BJ (cell line): ENCODE results near the gene PTPN21. TPM values are rescaled to one million over a fixed set of nuclear protein-coding genes. Genes with fewer than 3 reads are reported as not detected.

Experiments
- CTCF ChIA-PET: fragments of 350-600 bp; formaldehyde crosslinking; extraction: SDS; loops from one replicate; lab custom pipeline; 2021; ENCODE audit warnings: antibody characterized with exemption, inconsistent platforms; lab: Yijun Ruan, JAX
- POLR2A ChIA-PET: fragments of 300-600 bp; sonication (Branson Sonifier 250); formaldehyde crosslinking; extraction: SDS; loops from one replicate; lab custom pipeline; 2021; ENCODE audit warnings: antibody characterized with exemption; lab: Charles Lee
- DNase-seq: peaks from one replicate; pipeline ENCODE4 v3.0.0-alpha.2; 2011; ENCODE audit warnings: low read depth
- H3K27me3 ChIP-seq: 2 replicates; pipeline ENCODE4 v1.6.0; 2011; ENCODE audit warnings: low read length; ENCODE audit not compliant: control insufficient read depth, insufficient read depth
- H3K36me3 ChIP-seq: 2 replicates; pipeline ENCODE4 v1.5.1; 2011; ENCODE audit warnings: low read length; ENCODE audit not compliant: control insufficient read depth, insufficient read depth
- H3K4me3 ChIP-seq: 2 replicates; pipeline ENCODE4 v1.5.1; 2011; ENCODE audit warnings: low read depth, mild to moderate bottlenecking, control low read depth, low read length
- CTCF ChIP-seq: IDR thresholded peaks from 2 replicates; pipeline ENCODE4 v1.5.1; 2011; ENCODE audit warnings: low read depth, mild to moderate bottlenecking, control low read depth, inconsistent platforms, low read length, moderate library complexity; ENCODE audit not compliant: insufficient read depth
- polyA plus RNA-seq: library from polyadenylated mRNA; depleted of rRNA; stranded (reverse); fragments of >200 nt; gene quantifications from 2 replicates; pipeline ENCODE4 v1.2.3, GENCODE V29; 2011

Gene PTPN21
- polyA plus RNA-seq, 1 experiment = 9.1 TPM

DNA sequence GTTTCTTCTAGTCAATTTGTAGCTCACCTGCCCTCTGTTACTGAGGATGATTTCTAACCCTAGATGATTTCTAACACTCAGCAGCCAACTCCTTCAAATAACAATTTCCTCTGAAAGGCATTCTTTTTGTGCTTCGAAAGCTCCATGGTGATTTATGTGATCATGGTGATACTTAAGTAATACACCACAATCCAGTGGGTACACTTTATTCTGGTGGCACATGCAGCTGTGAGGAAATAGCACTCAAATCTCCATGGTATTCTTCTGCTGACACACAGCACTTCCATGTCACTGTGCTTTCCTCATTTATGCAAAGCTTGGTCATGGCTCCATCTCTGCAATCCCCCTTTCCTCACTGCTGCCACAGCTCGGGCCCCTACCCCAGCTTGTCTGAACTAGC is 73.7 kb downstream of the PTPN21 start:
- DNase-seq = no peak
- H3K27me3 ChIP-seq = no peaks in the 10 kb centered on the region
- POLR2A ChIA-PET = interaction anchor here (0.5 to 0.6 kb wide), 3 partner anchors 10 to 101 kb away, joined by 3 read pairs; no protein-coding TSS in a partner anchor
- H3K4me3 ChIP-seq = no peak overlapping the region
- CTCF ChIA-PET = interaction anchor here (0.5 to 1.9 kb wide), 3 partner anchors 12 to 531 kb away, joined by 5 to 7 read pairs (median 5); no protein-coding TSS in a partner anchor
- TF ChIP-seq CTCF = no peak
- peaks cover 16% of the 10 kb centered on the region for H3K36me3 ChIP-seq

GRCh38 chr14:88479574-88479987 is 75.2 kb downstream of the PTPN21 start:
- ChIA-PET POLR2A (no interaction called here), CTCF (interaction anchor here (1.9 kb wide), 1 partner anchor 14 kb away, joined by 7 read pairs; no protein-coding TSS in a partner anchor)
- no peak for DNase-seq
- H3K36me3 ChIP-seq = peaks cover 15% of the 10 kb centered on the region
- no peak overlapping the region for H3K4me3 ChIP-seq
- H3K27me3 ChIP-seq = no peaks in the 10 kb centered on the region
- no peak for TF ChIP-seq CTCF

- no peak overlapping the region for H3K4me3 ChIP-seq
- no peak for DNase-seq
- CTCF ChIA-PET = interaction anchor here (1.7 kb wide), 1 partner anchor 10 kb away, joined by 4 read pairs; no protein-coding TSS in a partner anchor
- H3K27me3 ChIP-seq = no peaks in the 10 kb centered on the region
- H3K36me3 ChIP-seq = peaks cover 15% of the 10 kb centered on the region
- POLR2A ChIA-PET = no interaction called here
- no peak for TF ChIP-seq CTCF
These were observed 75.9 kb downstream of the PTPN21 start for GRCh38 chr14:88478931-88479330.

DNA sequence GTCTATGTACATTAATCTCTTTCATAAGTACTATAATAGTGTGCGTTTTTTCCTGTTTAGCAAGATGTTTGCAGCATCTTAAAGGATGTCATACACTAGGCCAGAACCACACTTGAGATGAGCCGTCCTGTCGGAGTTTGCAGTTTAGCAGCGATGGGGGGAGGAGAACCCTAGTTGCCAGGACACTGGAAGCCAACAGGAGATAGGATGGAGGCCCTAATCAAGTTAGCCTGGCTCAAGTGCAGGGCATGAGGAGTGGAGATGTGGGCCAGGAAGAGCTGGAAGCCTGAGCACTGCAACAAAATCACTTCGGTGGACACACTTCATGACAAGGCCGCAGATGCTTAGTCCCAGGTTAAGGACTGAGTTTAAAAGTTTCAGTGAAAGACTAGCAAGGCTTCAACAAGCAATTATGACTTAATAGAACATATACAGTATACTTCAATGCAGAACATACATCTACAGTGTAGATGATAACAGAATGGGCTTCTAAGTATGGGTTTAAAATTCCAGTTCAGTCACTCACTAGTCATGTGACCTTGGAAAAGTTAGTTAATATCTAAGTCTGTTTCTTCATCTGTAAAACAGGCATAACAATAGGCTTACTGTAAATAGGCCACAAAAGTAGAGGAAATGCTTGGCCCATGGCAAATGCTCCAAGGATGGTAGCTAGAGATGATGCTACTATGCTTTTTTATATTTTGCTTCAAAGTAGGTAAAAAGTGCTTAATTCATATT is 77.1 kb downstream of the PTPN21 start:
- ChIA-PET POLR2A (no interaction called here), CTCF (interaction anchor here (1.7 kb wide), 1 partner anchor 12 kb away, joined by 4 read pairs; no protein-coding TSS in a partner anchor)
- Histone ChIP-seq H3K36me3 (peaks cover 14% of the 10 kb centered on the region), H3K27me3 (no peaks in the 10 kb centered on the region), H3K4me3 (no peak overlapping the region)
- no peak for TF ChIP-seq CTCF
- no peak for DNase-seq

DNA sequence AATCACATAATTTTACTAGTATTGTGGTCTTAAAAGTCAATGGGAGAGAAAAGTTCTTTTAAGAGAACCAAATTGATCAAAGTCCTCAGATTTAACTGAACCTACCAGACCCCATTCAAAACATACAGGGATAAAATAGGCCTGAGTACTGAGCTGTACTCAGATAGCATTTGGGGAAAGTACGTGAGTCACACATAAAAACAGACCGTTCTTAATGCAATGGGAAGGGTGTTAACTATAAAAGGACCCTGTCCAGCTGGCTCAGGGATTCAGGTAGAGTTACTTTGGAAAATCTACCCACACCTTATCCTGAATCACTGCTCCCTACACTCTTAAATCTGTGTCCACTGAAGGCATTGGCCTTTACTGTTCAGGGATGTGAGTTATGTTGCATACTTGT is 78.0 kb downstream of the PTPN21 start:
- H3K27me3 ChIP-seq = no peaks in the 10 kb centered on the region
- H3K4me3 ChIP-seq = no peak overlapping the region
- POLR2A ChIA-PET = no interaction called here
- CTCF ChIA-PET = no interaction called here
- H3K36me3 ChIP-seq = peaks cover 15% of the 10 kb centered on the region
- no peak for DNase-seq
- no peak for TF ChIP-seq CTCF
